ENCODE results near the gene HS6ST3. TPM values are rescaled to one million over a fixed set of nuclear protein-coding genes. Genes with fewer than 3 reads are reported as not detected.

The HS6ST3 gene
- total RNA-seq, 1 experiment from 2014 or later: not detected

- no peaks in the 10 kb centered on the region for H3K27me3 ChIP-seq (replicated peaks; ENCODE audit: control insufficient read depth, insufficient read depth, low read length)
- BruUV-seq (replicated peaks): no TSS peak
Observed at GRCh38 chr13:96849091-96849490, 759.2 kb downstream of the HS6ST3 start.

DNA sequence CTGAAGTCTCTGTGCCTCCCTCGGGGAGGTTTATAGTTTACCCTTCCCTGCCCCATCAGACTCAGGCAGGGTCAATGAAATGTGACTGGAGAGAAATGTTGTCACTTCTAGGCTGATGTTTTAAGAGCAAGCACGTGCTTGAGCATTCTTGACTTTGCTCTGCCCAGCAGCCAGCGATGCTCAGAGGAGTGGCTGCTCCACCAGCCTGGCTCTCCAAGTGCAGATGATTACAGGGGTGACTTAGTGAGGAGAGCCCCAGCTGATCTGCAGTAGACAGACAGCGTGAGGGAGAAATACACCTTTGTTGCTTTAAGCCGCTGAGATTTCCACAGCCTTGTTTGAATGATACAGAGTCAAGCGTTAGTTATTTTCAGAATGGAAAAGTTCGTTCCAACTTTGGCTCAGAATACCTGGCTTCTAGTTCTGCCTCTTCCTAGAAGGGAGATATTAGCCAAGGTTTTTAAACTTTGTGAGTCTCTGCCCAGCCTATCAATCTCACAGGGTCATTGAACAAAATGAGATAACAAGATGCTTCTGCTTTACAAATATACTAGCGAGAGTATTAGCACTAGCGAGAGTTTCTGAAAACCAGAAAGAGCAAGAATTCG is 760.7 kb downstream of the HS6ST3 start:
- BruUV-seq (replicated peaks): no TSS peak
- no peak for DNase-seq
- POLR2A ChIA-PET: no interaction called here
- intact Hi-C loops (cut with micrococcal nuclease; ENCODE audit: unreplicated experiment): no loop called here
- no peaks in the 10 kb centered on the region for H3K9me3 ChIP-seq
- H3K4me1 ChIP-seq: peaks cover 3% of the 10 kb centered on the region
- H3K4me3 ChIP-seq (ENCODE audit: low read depth, low read length): no peak overlapping the region
- no peaks in the 10 kb centered on the region for H3K9me3 Mint-ChIP-seq (ENCODE audit: unreplicated experiment)
- H3K4me3 Mint-ChIP-seq (ENCODE audit: unreplicated experiment): no peak overlapping the region
- H3K27me3 ChIP-seq (replicated peaks; ENCODE audit: control insufficient read depth, insufficient read depth, low read length): no peaks in the 10 kb centered on the region
- no peak for TF ChIP-seq CTCF (IDR thresholded peaks at IDR 0.05; ENCODE audit: insufficient read depth in 1 of 2, low read depth in 1 of 2, low read length in 1 of 2, severe bottlenecking in 1 of 2, unreplicated experiment in 1 of 2)
- H3K36me3 ChIP-seq (ENCODE audit: control insufficient read depth, insufficient read depth, low read length): no peaks in the 10 kb centered on the region
- H3K27me3 Mint-ChIP-seq (ENCODE audit: insufficient read depth, unreplicated experiment): peaks cover 16% of the 10 kb centered on the region
- H3K27ac Mint-ChIP-seq (ENCODE audit: unreplicated experiment): no peak overlapping the region
- CTCF ChIA-PET: no interaction called here
- H3K36me3 Mint-ChIP-seq (ENCODE audit: insufficient read depth, unreplicated experiment): no peaks in the 10 kb centered on the region
- H3K4me1 Mint-ChIP-seq (ENCODE audit: low read depth, unreplicated experiment): no peaks in the 10 kb centered on the region

More at GRCh38 chr13:96849091-96849490, 759.2 kb downstream of the HS6ST3 start:
- CTCF ChIA-PET: no interaction called here
- Histone ChIP-seq H3K9me3 (no peaks in the 10 kb centered on the region), H3K4me3 (ENCODE audit: low read depth, low read length) (no peak overlapping the region), H3K4me1 (peaks cover 5% of the 10 kb centered on the region), H3K36me3 (ENCODE audit: control insufficient read depth, insufficient read depth, low read length) (no peaks in the 10 kb centered on the region)
- no peak for TF ChIP-seq CTCF (IDR thresholded peaks at IDR 0.05; ENCODE audit: insufficient read depth in 1 of 2, low read depth in 1 of 2, low read length in 1 of 2, severe bottlenecking in 1 of 2, unreplicated experiment in 1 of 2)
- DNase-seq: no peak
- H3K4me1 Mint-ChIP-seq (ENCODE audit: low read depth, unreplicated experiment): no peaks in the 10 kb centered on the region
- H3K4me3 Mint-ChIP-seq (ENCODE audit: unreplicated experiment): no peak overlapping the region
- intact Hi-C loops (cut with micrococcal nuclease; ENCODE audit: unreplicated experiment): no loop called here
- peaks cover 19% of the 10 kb centered on the region for H3K27me3 Mint-ChIP-seq (ENCODE audit: insufficient read depth, unreplicated experiment)
- no peaks in the 10 kb centered on the region for H3K36me3 Mint-ChIP-seq (ENCODE audit: insufficient read depth, unreplicated experiment)
- no peaks in the 10 kb centered on the region for H3K9me3 Mint-ChIP-seq (ENCODE audit: unreplicated experiment)
- H3K27ac Mint-ChIP-seq (ENCODE audit: unreplicated experiment): no peak overlapping the region
- POLR2A ChIA-PET: no interaction called here

- no peak for DNase-seq
- Mint-ChIP-seq H3K9me3 (ENCODE audit: unreplicated experiment) (no peaks in the 10 kb centered on the region), H3K4me3 (ENCODE audit: unreplicated experiment) (no peak overlapping the region), H3K27ac (ENCODE audit: unreplicated experiment) (no peak overlapping the region), H3K4me1 (ENCODE audit: low read depth, unreplicated experiment) (no peaks in the 10 kb centered on the region), H3K36me3 (ENCODE audit: insufficient read depth, unreplicated experiment) (no peaks in the 10 kb centered on the region), H3K27me3 (ENCODE audit: insufficient read depth, unreplicated experiment) (peaks cover 14% of the 10 kb centered on the region)
- ChIA-PET POLR2A (no interaction called here), CTCF (no interaction called here)
- Histone ChIP-seq H3K36me3 (ENCODE audit: control insufficient read depth, insufficient read depth, low read length) (no peaks in the 10 kb centered on the region), H3K4me1 (peaks cover 3% of the 10 kb centered on the region), H3K4me3 (ENCODE audit: low read depth, low read length) (no peak overlapping the region), H3K27me3 (replicated peaks; ENCODE audit: control insufficient read depth, insufficient read depth, low read length) (no peaks in the 10 kb centered on the region), H3K9me3 (no peaks in the 10 kb centered on the region)
- no peak for TF ChIP-seq CTCF (IDR thresholded peaks at IDR 0.05; ENCODE audit: insufficient read depth in 1 of 2, low read depth in 1 of 2, low read length in 1 of 2, severe bottlenecking in 1 of 2, unreplicated experiment in 1 of 2)
- intact Hi-C loops (cut with micrococcal nuclease; ENCODE audit: unreplicated experiment): no loop called here
- no TSS peak for BruUV-seq (replicated peaks)
Observed at GRCh38 chr13:96851856-96852445, 762.0 kb downstream of the HS6ST3 start.
